Left ventricle myocardium inferior (tissue), 1 donor: ENCODE data around the gene SLC30A2. TPM values are rescaled to one million over a fixed set of nuclear protein-coding genes. Genes with fewer than 3 reads are reported as not detected.

Source experiments
- DNase-seq: peaks from one replicate; pipeline ENCODE4 v3.0.0-alpha.2; 2020
- H3K27ac ChIP-seq: fragments of 200-600 bp; replicated peaks from 2 replicates; pipeline ENCODE4 v1.8.0; 2021
- H3K27me3 ChIP-seq: fragments of 200-600 bp; 2 replicates; pipeline ENCODE4 v1.8.0; 2021; ENCODE audit warnings: low read depth
- H3K36me3 ChIP-seq: fragments of 200-600 bp; 2 replicates; pipeline ENCODE4 v1.8.0; 2021
- H3K4me1 ChIP-seq: fragments of 200-600 bp; 2 replicates; pipeline ENCODE4 v1.8.0; 2021
- H3K4me3 ChIP-seq: fragments of 200-600 bp; 2 replicates; pipeline ENCODE4 v1.8.0; 2021; ENCODE audit warnings: mild to moderate bottlenecking, moderate library complexity
- H3K9me3 ChIP-seq: fragments of 200-600 bp; replicated peaks from 2 replicates; pipeline ENCODE4 v1.8.0; 2021
- CTCF ChIP-seq: fragments of 200-600 bp; IDR thresholded peaks from 2 replicates; pipeline ENCODE4 v1.8.0; 2021; ENCODE audit warnings: antibody characterized with exemption, mild to moderate bottlenecking, borderline replicate concordance
- intact Hi-C: fragments of 100-400 bp; cut with micrococcal nuclease; formaldehyde crosslinking; loops from one replicate; pipeline ENCODE4 v1.11.0; 2022
- total RNA-seq: library from RNA; stranded (reverse); fragmentation: NEBNext Ultra II Directional; extraction: Animal tissue kit (Norgen Biotek cat#: 25700); gene quantifications from one replicate; pipeline ENCODE4 v1.2.1, GENCODE V29; 2021
- donor health status: DM: no; HTN: yes; CAD: no; lungs with severe emphysema.

The SLC30A2 gene
- total RNA-seq, 1 donor from 2014 or later, result 7.1 TPM

- Histone ChIP-seq H3K27ac (peak overlapping the region; percentile 94), H3K4me3 (peak overlapping the region; percentile 60), H3K27me3 (no peaks in the 10 kb centered on the region), H3K4me1 (peaks cover 58% of the 10 kb centered on the region), H3K36me3 (no peaks in the 10 kb centered on the region), H3K9me3 (no peaks in the 10 kb centered on the region)
- no peak for TF ChIP-seq CTCF
- DNase-seq, result no peak
- intact Hi-C loops, result no loop called here
These were observed 20.9 kb downstream of the SLC30A2 start for GRCh38 chr1:26025060-26025459.

- peak overlapping the region; percentile 94 for H3K27ac ChIP-seq
- intact Hi-C loops, result no loop called here
These were observed 22.1 kb downstream of the SLC30A2 start for GRCh38 chr1:26023826-26024225.

GRCh38 chr1:26023009-26023408, 22.9 kb downstream of the SLC30A2 start:
- Histone ChIP-seq H3K4me3 (peak overlapping the region; percentile 60), H3K27ac (peak overlapping the region; percentile 94), H3K36me3 (no peaks in the 10 kb centered on the region), H3K9me3 (no peaks in the 10 kb centered on the region), H3K4me1 (peaks cover 75% of the 10 kb centered on the region), H3K27me3 (no peaks in the 10 kb centered on the region)
- no peak for DNase-seq
- TF ChIP-seq CTCF, result no peak
- intact Hi-C loops, result no loop called here

More at GRCh38 chr1:26023826-26024225, 22.1 kb downstream of the SLC30A2 start:
- Histone ChIP-seq H3K9me3 (no peaks in the 10 kb centered on the region), H3K4me1 (peaks cover 69% of the 10 kb centered on the region), H3K27me3 (no peaks in the 10 kb centered on the region), H3K4me3 (peak overlapping the region; percentile 60), H3K36me3 (no peaks in the 10 kb centered on the region)
- no peak for TF ChIP-seq CTCF
- no peak for DNase-seq

- DNase-seq, result no peak
- H3K27me3 ChIP-seq, result no peaks in the 10 kb centered on the region
- H3K4me1 ChIP-seq, result peaks cover 78% of the 10 kb centered on the region
- no peaks in the 10 kb centered on the region for H3K9me3 ChIP-seq
- no peak for TF ChIP-seq CTCF
- H3K36me3 ChIP-seq, result no peaks in the 10 kb centered on the region
- H3K27ac ChIP-seq, result peak overlapping the region; percentile 94
- intact Hi-C loops, result no loop called here
- H3K4me3 ChIP-seq, result peak overlapping the region; percentile 60
These were observed 23.5 kb downstream of the SLC30A2 start for GRCh38 chr1:26022404-26022779.

- Histone ChIP-seq H3K4me3 (peak within 1 kb of the TSS; percentile 60), H3K4me1 (peaks cover 84% of the 10 kb centered on the region), H3K9me3 (no peaks in the 10 kb centered on the region), H3K36me3 (no peaks in the 10 kb centered on the region), H3K27ac (peak within 1 kb of the TSS; percentile 94), H3K27me3 (no peaks in the 10 kb centered on the region)
- no peak for TF ChIP-seq CTCF
- DNase-seq, result peak; percentile 82
- intact Hi-C loops, result no loop called here
These were observed 24.1 kb downstream of the SLC30A2 start, which contains the start of gene EXTL1 for GRCh38 chr1:26021647-26022403. Gene EXTL1, plus strand, starts transcription at chr1:26021775. Its CDS starts 872 bp downstream, at chr1:26022647.
